Measurements from ENCODE around the gene MYO18A.

Gene MYO18A

DNA sequence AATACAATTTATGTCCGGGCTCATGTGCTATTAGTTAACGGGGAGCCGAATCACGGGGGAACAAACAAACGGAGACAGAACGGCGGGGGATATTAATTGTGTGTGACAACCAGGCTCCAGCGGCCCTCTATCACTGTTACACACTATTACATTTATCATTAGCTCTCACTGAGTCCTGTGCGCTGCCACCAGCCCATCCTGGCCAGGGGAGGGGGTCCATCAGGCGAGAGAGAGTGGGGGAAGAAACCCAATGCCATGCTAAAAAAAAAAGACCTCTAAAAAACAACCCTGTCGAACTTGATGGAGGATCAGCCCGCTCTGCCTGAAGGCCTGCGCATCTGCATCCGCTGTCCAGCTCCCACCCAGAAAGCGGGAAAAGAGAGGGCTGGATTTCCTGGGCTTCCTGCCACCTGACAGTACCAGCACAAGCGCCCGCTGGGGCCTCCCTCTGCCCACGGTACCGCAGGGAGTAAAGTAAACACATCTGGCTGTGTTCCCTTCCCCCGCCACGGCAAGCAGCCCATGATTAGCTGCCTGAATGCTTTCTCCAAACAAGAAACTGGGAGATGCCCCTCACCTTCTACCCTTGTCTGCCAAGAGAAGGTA, 95.6 kb downstream of the MYO18A start:
- no peak for DNase-seq (ENCODE audit: low read depth in 2 of 2)

DNA sequence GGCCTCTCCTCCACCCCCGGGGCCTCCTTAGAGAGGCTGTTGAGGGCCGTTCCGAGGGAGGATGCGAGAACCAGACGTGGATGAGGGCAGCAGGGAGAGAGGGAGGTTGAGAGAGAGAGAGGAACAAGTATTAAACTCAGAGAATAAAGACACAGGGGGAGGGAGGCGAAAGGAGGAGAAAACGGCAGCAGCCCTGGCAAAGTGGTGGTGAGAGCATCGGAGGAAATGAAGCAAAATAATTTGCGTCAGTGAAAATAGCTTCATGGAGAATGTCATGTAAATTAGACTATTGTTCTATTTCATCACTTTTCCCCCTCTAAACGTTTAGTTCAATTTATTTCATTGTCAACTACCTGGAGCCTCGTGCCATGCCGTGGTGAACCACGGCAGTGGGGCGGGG, 99.2 kb downstream of the MYO18A start:
- DNase-seq (ENCODE audit: low read depth in 2 of 2) = no peak

DNA sequence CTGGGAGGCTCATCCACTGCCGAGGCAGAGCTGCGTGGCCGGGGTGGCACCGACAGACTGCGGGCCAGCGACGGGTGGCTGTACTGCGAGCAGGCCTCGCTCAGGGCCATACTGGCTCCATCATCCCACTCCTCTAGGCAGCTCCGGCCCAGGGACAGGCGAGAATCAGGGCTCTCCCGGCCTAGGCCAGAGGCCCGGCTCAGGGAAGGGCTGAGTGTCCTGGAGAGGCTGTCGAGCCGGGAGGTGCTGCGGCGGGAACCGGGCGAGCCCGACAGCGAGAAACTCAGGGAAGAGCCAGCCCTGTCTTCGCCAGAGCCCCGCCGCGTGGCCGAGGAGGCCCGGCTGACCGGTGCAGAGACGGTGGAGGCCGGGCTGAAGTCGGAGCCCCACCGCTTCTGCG, 99.9 kb downstream of the MYO18A start:
- DNase-seq (ENCODE audit: low read depth in 2 of 2) = no peak

DNA sequence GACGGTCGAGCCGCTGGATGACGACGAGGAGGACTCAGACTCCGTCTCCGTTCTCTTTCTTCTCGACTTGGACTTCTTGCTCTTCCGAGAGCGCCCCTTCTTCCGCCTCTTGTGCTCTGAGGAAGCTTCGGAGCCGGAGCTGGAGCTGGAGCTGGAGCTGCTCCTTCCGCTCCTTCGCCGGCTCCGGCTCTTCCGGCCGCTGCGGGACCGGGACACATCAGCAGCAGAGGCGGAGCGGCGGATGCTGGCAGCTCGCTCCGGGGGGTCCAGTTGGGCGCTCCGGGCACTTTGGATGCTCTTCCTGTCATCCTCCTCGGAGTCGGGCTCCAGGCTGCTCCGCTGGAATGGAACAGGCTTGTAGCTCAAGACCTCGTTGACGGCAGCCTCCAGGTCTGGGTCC, 100.3 kb downstream of the MYO18A start:
- DNase-seq (ENCODE audit: low read depth in 2 of 2) = no peak

DNA sequence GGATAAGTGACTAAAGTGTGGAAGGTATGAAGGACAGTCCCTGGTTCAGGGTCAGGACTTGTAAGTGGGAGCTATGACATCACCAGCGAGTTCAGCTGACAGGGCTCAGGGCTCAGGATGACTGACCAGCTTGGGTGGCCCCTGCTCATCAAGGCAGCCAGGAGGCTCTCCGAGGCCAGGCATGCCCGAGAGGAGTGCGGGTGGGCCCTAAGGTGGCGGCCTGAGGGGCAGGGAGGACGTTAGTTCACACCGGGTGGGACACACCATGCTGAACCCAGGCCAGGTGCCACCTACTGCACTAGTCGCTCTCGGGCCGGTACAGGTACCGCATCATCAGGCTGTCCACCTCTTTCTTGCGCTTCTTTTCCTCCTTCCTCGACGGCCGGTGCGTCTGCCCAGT, 100.8 kb downstream of the MYO18A start:
- DNase-seq (ENCODE audit: low read depth in 2 of 2) = no peak

DNA sequence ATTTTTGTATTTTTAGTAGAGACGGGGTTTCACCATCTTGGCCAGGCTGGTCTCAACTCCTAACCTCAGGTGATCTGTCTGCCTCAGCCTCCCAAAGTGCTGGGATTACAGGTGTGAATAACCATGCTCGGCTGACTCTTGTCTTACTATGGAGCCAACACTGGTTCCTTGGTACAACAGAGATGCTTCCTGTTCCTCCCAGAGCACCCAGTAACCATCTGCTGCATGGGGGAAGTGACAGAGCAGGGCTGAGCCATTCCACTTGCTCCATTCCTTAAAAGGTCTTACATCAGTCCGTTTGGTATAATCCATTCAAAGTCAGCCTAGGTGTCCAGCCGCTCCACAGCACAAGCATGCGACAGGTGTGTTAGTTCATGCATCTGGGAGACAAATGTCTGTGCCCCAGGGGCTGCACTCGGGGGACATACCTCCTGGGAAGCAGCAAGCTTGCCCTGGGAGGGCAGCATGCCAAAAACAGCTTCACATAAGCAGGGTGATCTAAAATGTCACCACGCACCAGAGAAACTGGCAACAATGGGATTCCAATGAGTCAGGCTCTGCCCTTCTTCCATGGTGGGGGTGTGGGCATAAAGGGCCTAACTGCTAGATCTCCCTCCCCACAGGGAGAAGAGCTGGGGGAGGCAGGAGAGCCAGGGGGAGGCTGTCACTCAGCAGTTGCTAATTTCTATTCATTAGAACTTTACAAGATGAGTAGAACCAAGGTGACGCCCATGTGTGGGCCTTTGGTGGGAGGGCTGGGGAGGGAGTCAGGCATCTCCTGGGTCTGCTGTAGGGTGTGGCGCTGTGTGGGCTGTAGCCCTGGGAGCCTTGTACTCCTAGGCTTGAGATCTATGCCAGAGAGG, 101.8 kb downstream of the MYO18A start:
- DNase-seq (ENCODE audit: low read depth in 2 of 2) = no peak

DNA sequence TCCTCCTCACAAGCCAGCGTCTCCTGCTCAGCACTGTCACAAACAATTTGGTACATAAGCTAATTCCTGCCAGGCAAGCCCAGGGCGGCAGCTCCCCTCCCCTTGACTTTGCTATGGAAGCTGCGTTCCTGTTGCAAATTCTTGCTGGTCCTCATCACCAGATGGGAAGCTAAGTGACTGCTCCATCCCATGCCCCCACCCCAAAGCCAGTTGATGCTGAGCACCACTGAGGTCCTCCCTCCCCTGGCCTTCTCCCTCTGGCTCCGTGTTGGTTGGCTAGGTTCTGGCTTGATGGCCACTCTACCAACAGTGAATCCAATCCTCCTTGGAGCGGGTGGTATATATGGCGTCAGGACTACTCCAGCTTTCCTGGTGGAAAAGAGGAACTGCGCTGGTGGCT, 102.9 kb downstream of the MYO18A start:
- DNase-seq (ENCODE audit: low read depth in 2 of 2) = no peak

DNA sequence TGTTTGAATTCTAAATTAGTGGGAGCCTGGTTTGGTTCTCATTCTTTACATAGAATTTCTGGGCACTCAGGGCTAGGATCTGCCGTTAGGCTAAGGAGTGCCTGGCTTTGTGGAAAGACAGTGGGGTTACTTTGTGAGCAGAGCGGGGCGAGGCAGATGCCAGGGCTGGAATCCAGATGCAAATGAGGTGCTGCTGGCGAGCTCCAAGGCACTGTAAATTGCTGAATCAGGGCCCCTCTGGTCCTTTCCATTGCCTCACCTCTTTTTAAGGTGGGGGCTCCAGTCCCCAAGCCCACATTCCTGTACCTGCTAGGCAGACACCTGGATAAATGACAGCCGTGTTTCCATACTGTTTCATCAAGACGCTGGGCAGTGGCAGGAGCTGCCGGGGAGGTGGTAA, 103.5 kb downstream of the MYO18A start:
- no peak for DNase-seq (ENCODE audit: low read depth in 2 of 2)

DNA sequence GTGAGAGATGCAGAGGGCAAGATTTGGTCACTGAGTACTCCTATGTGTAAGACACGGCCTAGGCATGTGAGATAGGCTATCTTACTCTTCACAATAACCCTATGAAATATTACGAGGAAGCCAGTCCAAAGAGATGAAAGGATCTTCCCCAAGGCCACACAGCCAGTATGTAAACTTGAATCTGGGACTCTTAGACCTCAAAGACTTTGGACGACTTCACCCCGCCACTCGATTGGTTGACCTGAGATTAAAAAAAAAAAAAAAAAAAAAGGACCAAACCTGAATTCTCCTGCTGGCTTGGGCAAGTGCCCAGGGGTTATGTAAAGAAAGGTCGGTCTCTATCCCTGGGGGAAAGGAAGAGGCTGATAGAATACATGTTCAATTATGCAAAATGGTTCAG, 104.1 kb downstream of the MYO18A start:
- DNase-seq (ENCODE audit: low read depth in 2 of 2) = no peak

DNA sequence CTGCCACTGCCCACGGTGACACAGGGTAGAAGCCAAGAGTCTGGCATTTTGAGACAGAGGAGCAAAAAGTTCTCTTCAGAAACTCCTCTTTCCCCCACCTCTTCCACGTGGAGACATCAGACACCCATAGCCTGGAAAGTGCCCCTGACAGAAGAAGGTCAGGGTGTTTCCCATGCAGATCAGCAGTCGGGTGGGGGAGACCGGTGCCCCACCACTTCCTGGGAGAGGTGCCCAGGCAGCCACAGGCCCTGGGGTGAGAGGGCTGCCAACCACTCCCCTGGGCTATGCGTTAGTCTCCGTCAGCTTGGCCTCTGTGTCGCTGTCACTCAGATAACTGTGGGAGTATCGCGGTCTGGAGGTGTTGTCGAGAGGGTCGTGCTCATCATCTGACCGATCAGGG, 105.7 kb downstream of the MYO18A start:
- no peak for DNase-seq (ENCODE audit: low read depth in 2 of 2)

DNA sequence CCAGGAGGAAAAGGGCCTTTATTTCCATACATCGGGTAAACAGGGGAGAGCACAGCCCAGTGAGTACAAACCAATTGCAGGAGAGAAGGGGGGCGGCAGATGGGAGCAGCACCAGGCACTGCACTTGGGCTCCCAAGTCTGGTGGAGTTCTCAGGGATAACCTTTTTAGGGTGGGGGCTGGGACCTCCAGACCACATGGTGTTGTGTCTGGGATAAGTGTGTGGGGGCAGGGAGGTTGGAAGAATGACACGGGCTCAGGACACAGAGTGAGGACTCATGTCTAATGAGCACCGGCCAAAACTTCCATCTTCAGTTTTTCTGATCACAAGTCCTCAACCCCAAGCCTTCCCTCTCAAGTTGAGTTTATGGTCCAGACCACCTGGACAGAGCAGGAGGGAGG, 106.7 kb downstream of the MYO18A start:
- DNase-seq (ENCODE audit: low read depth in 2 of 2) = no peak

DNA sequence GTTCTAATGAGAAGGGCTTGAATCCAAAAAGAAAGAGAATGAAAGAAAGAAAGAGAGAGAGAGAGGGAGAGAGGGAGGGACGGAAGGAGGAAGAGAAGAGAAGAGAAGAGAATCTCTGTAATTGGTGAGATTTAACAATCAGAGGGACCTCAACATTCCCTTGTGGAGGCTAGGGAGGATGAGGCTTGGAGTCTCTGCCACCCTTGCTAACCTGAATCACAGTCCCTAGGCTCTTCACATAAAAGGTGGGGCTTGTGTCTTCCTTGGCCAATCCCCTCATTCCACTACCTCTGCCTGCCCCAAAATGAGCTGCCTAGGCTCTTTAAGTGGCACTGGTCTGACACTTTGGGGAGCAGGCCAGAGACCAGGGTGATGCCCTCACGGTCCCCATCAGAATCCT, 107.2 kb downstream of the MYO18A start:
- DNase-seq (ENCODE audit: low read depth in 2 of 2) = no peak

DNA sequence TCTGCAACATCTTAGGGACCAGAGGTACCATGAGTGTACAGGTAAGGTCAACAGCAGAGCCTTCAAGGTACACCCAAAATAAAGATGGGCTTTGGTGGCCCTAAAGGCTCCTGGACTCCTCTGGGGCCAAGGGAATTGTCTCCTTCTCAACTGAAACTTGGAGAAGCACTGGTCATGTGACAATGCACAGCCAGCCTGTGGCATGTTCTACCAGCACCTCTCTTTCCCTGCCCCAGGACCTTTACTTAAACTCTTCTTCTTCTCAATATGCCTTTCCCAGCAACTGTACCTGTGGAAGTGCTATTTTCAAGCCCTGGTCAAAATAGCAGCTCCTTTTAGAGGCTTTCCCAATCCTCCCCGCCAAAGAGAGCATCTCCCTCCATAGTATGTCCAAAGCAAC, 108.9 kb downstream of the MYO18A start:
- DNase-seq (ENCODE audit: low read depth in 2 of 2) = no peak

DNA sequence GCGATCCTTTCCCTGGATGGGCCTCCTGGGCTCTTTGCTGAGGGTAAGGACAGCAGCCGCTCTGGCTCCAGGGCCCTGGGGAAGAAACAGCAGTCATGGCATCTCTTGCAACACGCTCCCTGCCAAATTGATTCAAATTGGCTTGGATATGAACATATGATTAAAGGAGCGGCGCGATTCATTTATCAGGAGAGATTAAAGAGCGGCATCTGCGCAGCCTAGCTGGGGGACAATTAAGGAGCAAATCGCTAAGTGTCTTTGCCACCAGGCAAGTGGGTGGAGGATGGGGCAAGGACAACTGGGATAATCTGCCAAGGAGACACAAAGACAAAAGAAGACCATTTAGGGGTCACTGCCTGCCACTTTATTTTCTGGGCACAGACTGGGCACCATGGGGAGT, 109.4 kb downstream of the MYO18A start:
- no peak for DNase-seq (ENCODE audit: low read depth in 2 of 2)

DNA sequence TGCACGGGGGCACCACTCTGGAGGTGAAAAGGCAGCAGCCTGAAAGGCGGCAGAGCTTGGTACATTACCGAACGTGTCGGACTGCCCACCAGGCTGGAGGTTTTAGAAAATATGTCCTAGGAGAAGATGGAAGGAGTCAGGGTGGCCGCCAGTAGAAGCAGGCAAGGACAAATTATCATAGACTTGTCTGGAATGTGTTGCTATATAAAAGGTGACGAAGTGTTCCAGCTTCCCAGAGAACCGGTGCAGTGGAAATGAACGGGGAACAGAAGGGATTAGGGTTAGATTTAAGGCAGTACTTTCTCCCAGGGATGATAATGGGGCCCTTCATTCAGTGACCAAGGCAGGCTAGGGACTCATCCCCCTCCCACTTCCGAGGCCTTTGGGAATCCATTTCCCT, 109.9 kb downstream of the MYO18A start:
- DNase-seq (ENCODE audit: low read depth in 2 of 2) = no peak

DNA sequence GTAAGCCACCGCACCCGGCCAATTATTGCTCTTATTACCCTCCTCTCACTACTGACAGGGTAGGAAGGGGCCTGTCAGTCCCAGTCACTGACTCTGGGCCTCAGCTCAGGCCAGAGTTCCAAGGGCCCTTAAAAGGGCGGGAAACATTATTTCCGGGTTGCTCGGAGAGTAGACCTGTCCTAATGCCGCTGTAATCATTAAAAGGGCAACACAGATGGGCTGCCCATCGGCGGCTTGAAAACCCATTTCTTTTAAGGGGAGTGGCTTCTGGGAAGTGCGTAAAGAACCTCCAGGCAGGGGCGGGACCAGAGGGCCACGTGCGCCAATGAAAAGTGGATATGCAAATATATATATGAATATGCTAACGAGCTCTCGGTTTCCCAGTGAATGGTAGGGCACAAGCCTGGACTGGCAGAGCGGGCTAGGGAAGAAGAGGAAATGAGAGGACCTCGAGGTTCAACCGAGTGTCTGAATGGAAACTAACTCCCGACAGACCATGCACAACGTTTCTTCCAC, 110.6 kb downstream of the MYO18A start:
- no peak for DNase-seq (ENCODE audit: low read depth in 2 of 2)

DNA sequence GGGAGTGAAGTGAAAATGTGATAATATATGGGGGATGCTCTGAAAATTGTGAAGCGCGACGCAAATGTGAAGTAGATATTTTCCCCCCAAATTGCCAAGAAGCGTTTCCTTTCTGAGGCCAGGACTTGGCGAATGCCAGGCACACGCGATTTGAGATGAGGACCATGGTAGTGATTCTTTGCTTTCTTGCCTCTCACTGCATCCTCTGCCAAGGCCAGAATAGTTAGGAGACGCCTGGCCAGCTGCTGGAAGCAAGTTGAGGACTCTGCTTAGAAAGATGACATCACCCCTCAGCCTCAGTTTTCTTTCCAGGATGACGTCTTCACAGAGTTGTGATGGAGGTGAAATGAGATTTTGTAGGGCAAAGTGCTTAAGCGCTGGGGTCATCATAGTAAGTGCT, 111.4 kb downstream of the MYO18A start:
- no peak for DNase-seq (ENCODE audit: low read depth in 2 of 2)

DNA sequence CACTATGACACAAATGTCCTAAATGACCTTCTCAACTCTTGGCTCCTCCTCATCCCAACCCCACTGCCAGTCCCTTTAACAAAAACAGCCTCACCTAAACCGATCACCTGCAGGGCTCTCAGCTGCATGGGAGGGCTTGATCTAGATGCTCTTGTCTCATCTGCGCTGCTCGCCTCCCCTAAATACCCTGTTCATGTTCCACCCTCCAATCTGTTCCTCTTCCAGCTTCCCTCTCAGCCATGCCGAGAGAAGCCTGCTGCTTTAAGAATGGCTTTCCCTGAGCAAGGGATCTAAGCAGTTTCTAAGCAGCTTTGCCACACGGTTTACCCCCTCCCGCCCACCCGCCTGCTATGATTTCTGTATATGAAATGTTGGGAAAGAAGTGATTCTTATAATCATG, 113.6 kb downstream of the MYO18A start:
- DNase-seq (ENCODE audit: low read depth in 2 of 2) = no peak

DNA sequence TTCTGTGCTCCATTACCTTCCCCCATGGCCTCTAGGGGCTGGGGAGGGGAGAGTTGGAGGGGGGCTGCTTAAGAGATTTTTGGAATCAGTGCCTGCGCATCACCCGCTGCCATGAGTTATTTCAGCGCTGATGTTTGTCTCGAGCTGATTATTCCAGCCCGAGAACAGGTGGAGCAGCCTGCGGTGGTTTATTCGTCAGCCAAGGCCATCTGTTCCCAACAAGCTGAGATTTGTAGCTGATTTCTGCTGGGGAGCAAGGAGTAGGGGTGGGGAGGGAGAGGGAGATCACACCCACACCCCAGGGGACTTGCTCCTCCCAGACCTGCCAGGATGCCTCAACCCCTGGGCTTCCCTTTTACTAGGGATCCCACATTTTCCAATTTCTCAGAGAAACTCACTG, 114.2 kb downstream of the MYO18A start:
- no peak for DNase-seq (ENCODE audit: low read depth in 2 of 2)

DNA sequence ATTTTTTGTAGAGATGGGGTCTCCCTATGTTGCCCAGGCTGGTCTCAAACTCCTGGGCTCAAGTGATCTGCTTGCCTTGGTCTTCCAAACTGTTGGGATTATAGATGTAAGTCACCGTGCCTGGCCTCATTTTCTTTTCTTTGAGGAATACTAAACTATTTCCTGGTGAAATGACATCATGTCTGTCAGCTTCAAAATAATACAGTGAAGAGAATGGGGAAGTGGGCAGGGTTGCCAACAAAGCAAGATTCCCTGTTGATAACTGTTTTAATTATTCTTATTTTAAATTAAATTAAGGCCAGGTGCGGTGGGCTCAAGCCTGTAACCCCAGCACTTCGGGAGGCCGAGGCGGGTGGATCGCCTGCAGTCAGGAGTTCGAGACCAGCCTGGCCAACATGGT, 116.2 kb downstream of the MYO18A start:
- DNase-seq (ENCODE audit: low read depth in 2 of 2) = no peak

DNA sequence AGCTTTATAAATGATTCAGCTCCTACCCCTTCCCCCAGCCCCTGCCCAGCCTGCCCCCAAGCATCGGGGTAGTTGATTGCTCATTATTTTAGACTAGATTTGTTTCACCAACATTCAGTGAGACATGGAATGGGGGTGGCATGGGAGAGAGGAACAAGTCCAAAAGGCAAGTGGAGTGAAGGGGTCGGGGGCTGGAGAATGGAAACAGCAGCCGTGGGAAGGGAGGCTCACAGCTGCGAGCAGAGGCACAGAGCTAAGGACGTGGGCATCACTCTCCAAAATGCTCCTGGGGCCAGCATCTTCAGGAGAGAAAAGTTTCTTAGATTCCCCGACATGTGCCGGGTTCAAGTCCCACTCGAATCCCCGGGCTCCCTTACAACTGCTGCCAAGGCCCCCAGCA, 118.0 kb downstream of the MYO18A start:
- DNase-seq (ENCODE audit: low read depth in 2 of 2) = no peak

DNA sequence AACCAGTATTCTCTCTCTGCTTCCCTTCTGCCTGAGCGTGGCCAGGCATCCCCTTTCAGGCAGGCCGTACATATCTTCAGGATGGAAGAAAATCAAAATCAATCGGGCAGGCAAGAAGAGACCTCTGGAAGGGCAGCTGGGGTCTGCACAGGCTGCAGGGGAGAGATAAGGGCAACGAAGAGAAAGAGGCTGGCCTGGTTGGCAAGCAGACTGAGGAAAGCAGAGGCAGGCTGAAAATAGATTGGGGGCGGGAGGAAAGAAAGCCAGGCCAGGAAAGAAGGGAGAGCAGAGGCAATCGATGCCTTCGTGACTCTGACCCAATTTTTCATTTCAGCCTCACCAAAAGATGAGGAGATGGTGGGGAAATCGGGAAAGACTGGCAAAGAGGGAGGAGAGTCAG, 119.2 kb downstream of the MYO18A start:
- DNase-seq (ENCODE audit: low read depth in 2 of 2) = no peak

DNA sequence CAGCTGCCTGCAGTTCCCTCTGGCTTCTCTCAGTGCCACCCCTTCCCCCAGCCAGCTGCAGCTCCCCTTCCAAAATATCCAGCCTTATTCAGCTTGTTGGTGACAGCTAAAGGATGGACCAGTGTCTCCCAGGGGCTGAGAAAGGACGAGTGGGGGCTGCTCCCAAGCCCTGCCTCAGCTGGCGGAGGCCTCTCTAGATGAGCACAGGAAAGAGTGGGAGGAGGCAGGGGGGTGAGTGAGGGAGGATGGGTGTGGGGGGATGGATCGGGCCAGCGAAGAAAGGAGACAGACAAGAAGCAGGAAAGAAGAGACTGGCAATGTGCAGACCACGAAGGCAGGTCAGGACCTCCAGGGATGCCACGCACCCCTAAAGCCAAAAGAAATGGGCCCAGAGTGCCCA, 119.7 kb downstream of the MYO18A start:
- no peak for DNase-seq (ENCODE audit: low read depth in 2 of 2)

DNA sequence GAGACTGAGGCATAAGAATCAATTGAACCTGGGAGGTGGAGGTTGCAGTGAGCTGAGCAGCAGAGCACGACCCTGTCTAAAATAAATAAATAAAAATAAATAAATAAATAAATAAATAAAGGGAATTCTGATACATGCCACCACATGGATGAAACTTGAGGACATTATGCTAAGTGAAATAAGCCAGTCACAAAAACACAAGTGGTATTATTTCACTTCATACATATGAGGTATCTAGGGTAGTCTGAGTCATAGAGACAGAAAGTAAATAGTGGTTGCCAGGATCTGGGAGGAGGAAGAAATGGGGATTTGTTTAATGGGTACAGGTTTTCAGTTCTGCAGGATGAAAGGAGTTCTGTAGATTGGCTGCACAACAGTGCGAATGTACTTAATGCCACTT, 120.9 kb downstream of the MYO18A start:
- DNase-seq (ENCODE audit: low read depth in 2 of 2) = no peak

Data from stimulated activated CD4-positive, alpha-beta T cell treated with anti-CD3 and anti-CD28 coated beads, Interleukin-1b, Interleukin-23, amount 100 ng/mL, for 4 hours (primary cell).